H1 (cell line): ENCODE measurements around the gene ZNF219. TPM values are rescaled to one million over a fixed set of nuclear protein-coding genes. Genes with fewer than 3 reads are reported as not detected.

Source experiments
- CTCF ChIA-PET: fragments of 300-600 bp; sonication (Branson Sonifier 250); formaldehyde crosslinking; loops from one replicate; lab custom pipeline; 2021; ENCODE audit not compliant: partially characterized antibody; lab: Charles Lee
- POLR2A ChIA-PET: fragments of 300-600 bp; sonication (Branson Sonifier 250); formaldehyde crosslinking; loops from one replicate; lab custom pipeline; 2021; ENCODE audit warnings: inconsistent platforms; ENCODE audit not compliant: partially characterized antibody; lab: Charles Lee
- DNase-seq, 2 experiments: peaks; one replicate each; pipeline versions ENCODE4 v3.0.0 to v3.0.0-alpha.2; 2010 to 2022; ENCODE audit warnings: low spot score in 2 of 2, low read depth in 1 of 2, mixed read lengths in 1 of 2
- FAIRE-seq: peaks from 2 replicates; lab custom pipeline; 2011; peaks lifted over from hg19 to GRCh38; lab: Jason Lieb, UNC
- H2AFZ ChIP-seq: 2 replicates; pipeline ENCODE4 v1.8.1; 2012; ENCODE audit warnings: low read length, inconsistent platforms
- H2AK5ac ChIP-seq: 2 replicates; pipeline ENCODE4 v1.6.1; 2013; ENCODE audit warnings: low read depth, low read length
- H2BK120ac ChIP-seq: replicated peaks from 2 replicates; pipeline ENCODE3; 2013; ENCODE audit warnings: low read depth, low read length, inconsistent platforms
- H2BK12ac ChIP-seq: 2 replicates; pipeline ENCODE4 v1.6.1; 2013; ENCODE audit warnings: low read depth, low read length
- H2BK15ac ChIP-seq: 2 replicates; pipeline ENCODE4 v1.6.1; 2013; ENCODE audit warnings: low read length
- H2BK20ac ChIP-seq: 2 replicates; pipeline ENCODE4 v1.6.1; 2013; ENCODE audit warnings: low read length
- H2BK5ac ChIP-seq: 2 replicates; pipeline ENCODE4 v1.6.1; 2013; ENCODE audit warnings: low read depth, low read length
- H3K14ac ChIP-seq: 2 replicates; pipeline ENCODE4 v1.6.1; 2013; ENCODE audit warnings: inconsistent platforms; ENCODE audit not compliant: insufficient read length
- H3K18ac ChIP-seq: 2 replicates; pipeline ENCODE4 v1.6.1; 2013; ENCODE audit warnings: low read length; ENCODE audit errors: extremely low read depth
- H3K23ac ChIP-seq: 2 replicates; pipeline ENCODE4 v1.6.1; 2013; ENCODE audit warnings: inconsistent platforms; ENCODE audit not compliant: insufficient read length
- H3K23me2 ChIP-seq: 2 replicates; pipeline ENCODE4 v1.6.1; 2013; ENCODE audit warnings: low read depth, low read length
- H3K27ac ChIP-seq: 2 replicates; pipeline ENCODE4 v1.6.1; 2011; ENCODE audit warnings: low read depth, low read length, inconsistent platforms
- H3K27me3 ChIP-seq, 4 experiments: replicated peaks in 1 of 4; 1 replicate in 1 of 4; 2 replicates in 3 of 4; pipeline versions ENCODE4 v1.6.1 to v1.8.1; 2011 to 2013; ENCODE audit warnings: low read length in 3 of 4, mild to moderate bottlenecking in 3 of 4, inconsistent platforms in 2 of 4, mixed read lengths in 2 of 4, moderate library complexity in 1 of 4; ENCODE audit not compliant: control insufficient read depth in 3 of 4, insufficient read depth in 3 of 4; ENCODE audit errors: extremely low read depth in 1 of 4
- H3K36me3 ChIP-seq, 4 experiments: 2 replicates each; pipeline versions ENCODE4 v1.6.1 to v1.8.1; 2011 to 2013; ENCODE audit warnings: mild to moderate bottlenecking in 4 of 4, low read length in 3 of 4, moderate library complexity in 2 of 4, control low read depth in 1 of 4, inconsistent platforms in 1 of 4; ENCODE audit not compliant: insufficient read depth in 4 of 4, control insufficient read depth in 2 of 4
- H3K4ac ChIP-seq: replicated peaks from 2 replicates; pipeline ENCODE3; 2013; ENCODE audit warnings: low read length, low read depth, mixed read lengths, inconsistent platforms; ENCODE audit not compliant: insufficient read length
- H3K4me1 ChIP-seq, 4 experiments: replicated peaks in 1 of 4; 1 replicate in 1 of 4; 2 replicates in 3 of 4; pipeline versions ENCODE4 v1.6.1 to v1.8.1; 2011 to 2013; ENCODE audit warnings: low read length in 3 of 4, inconsistent platforms in 2 of 4, mixed read lengths in 1 of 4; ENCODE audit not compliant: insufficient read depth in 4 of 4, control insufficient read depth in 3 of 4
- H3K4me2 ChIP-seq, 2 experiments: 2 replicates each; pipeline versions ENCODE4 v1.6.1 to v1.8.1; 2011 to 2013; ENCODE audit warnings: low read depth in 2 of 2, low read length in 2 of 2, control low read depth in 1 of 2, inconsistent platforms in 1 of 2, mild to moderate bottlenecking in 1 of 2; ENCODE audit not compliant: insufficient read depth in 1 of 2
- H3K4me3 ChIP-seq, 4 experiments: fragments of 200-600, 300-600 bp in 1 of 4; sonication (generic), shearing (Covaris generic), sonication (Bioruptor Twin) in 1 of 4; 2 replicates each; pipeline versions ENCODE4 v1.5.1 to v1.8.1; 2011 to 2016; ENCODE audit warnings: low read length in 4 of 4, low read depth in 3 of 4, control low read depth in 2 of 4, inconsistent platforms in 2 of 4, mild to moderate bottlenecking in 2 of 4, mixed read lengths in 1 of 4, moderate library complexity in 1 of 4; ENCODE audit not compliant: insufficient read depth in 2 of 4; ENCODE audit errors: extremely low read depth in 1 of 4
- H3K56ac ChIP-seq: replicated peaks from 2 replicates; pipeline ENCODE3; 2013; ENCODE audit warnings: low read depth, mild to moderate bottlenecking, mixed read lengths, low read length, inconsistent platforms; ENCODE audit not compliant: insufficient read length
- H3K79me1 ChIP-seq: 2 replicates; pipeline ENCODE4 v1.6.1; 2013; ENCODE audit warnings: low read depth, low read length, control low read depth
- H3K79me2 ChIP-seq, 2 experiments: 2 replicates each; pipeline versions ENCODE4 v1.6.1 to v1.8.1; 2012 to 2013; ENCODE audit warnings: low read length in 2 of 2, mild to moderate bottlenecking in 2 of 2, inconsistent platforms in 1 of 2; ENCODE audit not compliant: insufficient read depth in 2 of 2, control insufficient read depth in 1 of 2
- H3K9ac ChIP-seq, 4 experiments: replicated peaks in 1 of 4; 1 replicate in 1 of 4; 2 replicates in 3 of 4; pipeline versions ENCODE4 v1.6.1 to v1.8.1; 2011 to 2013; ENCODE audit warnings: low read depth in 3 of 4, low read length in 3 of 4, control low read depth in 2 of 4, mild to moderate bottlenecking in 2 of 4, moderate library complexity in 2 of 4, inconsistent platforms in 1 of 4; ENCODE audit errors: extremely low read depth in 1 of 4
- H3K9me3 ChIP-seq, 2 experiments: 2 replicates each; pipeline versions ENCODE4 v1.6.1 to v1.8.1; 2012 to 2013; ENCODE audit warnings: mild to moderate bottlenecking in 2 of 2, moderate library complexity in 2 of 2, control low read depth in 1 of 2, inconsistent platforms in 1 of 2, low read depth in 1 of 2, low read length in 1 of 2, mixed read lengths in 1 of 2; ENCODE audit not compliant: insufficient read depth in 2 of 2
- H4K20me1 ChIP-seq, 2 experiments: replicated peaks in 1 of 2; 2 replicates each; pipeline versions ENCODE3 to v1.8.1; 2011 to 2013; ENCODE audit warnings: inconsistent platforms in 2 of 2, low read length in 2 of 2, mild to moderate bottlenecking in 1 of 2; ENCODE audit not compliant: insufficient read depth in 2 of 2, control insufficient read depth in 1 of 2
- H4K5ac ChIP-seq: 2 replicates; pipeline ENCODE4 v1.6.1; 2013; ENCODE audit warnings: low read length, low read depth, mixed read lengths, inconsistent platforms; ENCODE audit not compliant: insufficient read length
- H4K8ac ChIP-seq: 2 replicates; pipeline ENCODE4 v1.8.0; 2013; ENCODE audit warnings: mild to moderate bottlenecking, moderate library complexity, low read length, inconsistent platforms; ENCODE audit not compliant: insufficient read depth; ENCODE audit errors: extremely low read depth
- H4K91ac ChIP-seq: replicated peaks from 2 replicates; pipeline ENCODE3; 2013; ENCODE audit warnings: low read length, mixed read lengths, inconsistent platforms; ENCODE audit not compliant: insufficient read length
- BACH1 ChIP-seq: IDR thresholded peaks from 2 replicates; pipeline ENCODE4 v1.6.1; 2012; ENCODE audit warnings: low read length, improper control_type of control experiment
- BCL11A ChIP-seq, 2 experiments: IDR thresholded peaks; one replicate each; pipeline ENCODE4 v1.6.1; 2011; ENCODE audit warnings: low read depth in 2 of 2, low read length in 2 of 2, mild to moderate bottlenecking in 2 of 2
- CBX5 ChIP-seq: fragments of 300-800, 300-1000 bp; sonication (generic); IDR thresholded peaks from 2 replicates; pipeline ENCODE4 v1.7.1; 2016; ENCODE audit warnings: antibody characterized with exemption, low read length, low read depth
- CHD1 ChIP-seq: IDR thresholded peaks from 2 replicates; pipeline ENCODE4 v1.6.1; 2012; ENCODE audit warnings: low read depth, low read length, improper control_type of control experiment
- CTCF ChIP-seq, 3 experiments: IDR thresholded peaks; 1 replicate in 2 of 3; 2 replicates in 1 of 3; pipeline versions ENCODE4 v1.5.1 to v1.6.1; 2011; ENCODE audit warnings: low read length in 3 of 3, mild to moderate bottlenecking in 3 of 3, inconsistent platforms in 2 of 3, low read depth in 1 of 3, moderate library complexity in 1 of 3; ENCODE audit not compliant: insufficient read depth in 1 of 3; ENCODE audit errors: control extremely low read depth in 1 of 3
- GABPA ChIP-seq: IDR thresholded peaks from 2 replicates; pipeline ENCODE4 v1.6.1; 2011; ENCODE audit warnings: mild to moderate bottlenecking, low read length, moderate library complexity, borderline replicate concordance; ENCODE audit not compliant: insufficient read depth
- HDAC6 ChIP-seq: IDR thresholded peaks from one replicate; pipeline ENCODE4 v1.7.1; 2012; ENCODE audit warnings: low read depth, mild to moderate bottlenecking, inconsistent platforms, low read length, moderate library complexity
- NRF1 ChIP-seq: IDR thresholded peaks from 2 replicates; pipeline ENCODE4 v1.6.1; 2011; ENCODE audit warnings: mild to moderate bottlenecking, low read depth, low read length, improper control_type of control experiment
- POU5F1 ChIP-seq: IDR thresholded peaks from 2 replicates; pipeline ENCODE4 v1.6.1; 2011; ENCODE audit warnings: low read depth, mild to moderate bottlenecking, low read length, moderate library complexity
- SP1 ChIP-seq: IDR thresholded peaks from 2 replicates; pipeline ENCODE4 v1.6.1; 2011; ENCODE audit warnings: low read depth, low read length
- TAF1 ChIP-seq: IDR thresholded peaks from 2 replicates; pipeline ENCODE4 v1.6.1; 2011; ENCODE audit warnings: mild to moderate bottlenecking, low read depth, low read length
- TBP ChIP-seq: IDR thresholded peaks from 2 replicates; pipeline ENCODE4 v1.6.1; 2011; ENCODE audit warnings: low read depth, low read length, improper control_type of control experiment
- WGBS, 2 experiments: shearing (Covaris generic) in 1 of 2; methylation state at CpG; one replicate each; pipeline versions ENCODE4 v1.1.6 to v1.1.7; 2013 to 2015; ENCODE audit warnings: low lambda C conversion rate in 2 of 2, mixed read lengths in 2 of 2, inconsistent platforms in 1 of 2, low coverage in 1 of 2, missing lambda C conversion rate in 1 of 2; ENCODE audit not compliant: insufficient replicate concordance in 2 of 2, insufficient coverage in 1 of 2, insufficient read length in 1 of 2; ENCODE audit errors: extremely low coverage in 1 of 2, missing lambda C conversion rate in 1 of 2; 5-methylcytosine and 5-hydroxymethylcytosine counted together
- polyA plus RNA-seq, 7 experiments: library from polyadenylated mRNA; depleted of rRNA in 3 of 7; stranded (reverse) in 5 of 7; unstranded in 2 of 7; fragments of >200 nt in 5 of 7; fragments of 200-250 nt in 2 of 7; gene quantifications; 1 replicate in 5 of 7; 2 replicates in 1 of 7; 4 replicates in 1 of 7; pipeline versions ENCODE4 v1.2.1 to v1.2.3, GENCODE V29; 2011 to 2013; ENCODE audit warnings: missing spikeins in 2 of 7, mixed read lengths in 2 of 7
- total RNA-seq: library from RNA; stranded (reverse); fragmentation: NEBNext Ultra II Directional; extraction: Animal tissue kit (Norgen Biotek cat#: 25700); gene quantifications from 2 replicates; pipeline ENCODE4 v1.2.1, GENCODE V29; 2021

ZNF219 gene
- total and polyA plus RNA-seq, 2 of the 8 experiments (the other 6 are each of a cell fraction or from before 2014, with no cell fraction given): 113 to 160 TPM

- H3K9ac ChIP-seq: no peak overlapping the region
- H3K4ac ChIP-seq: no peak overlapping the region
- no peak overlapping the region for H2BK12ac ChIP-seq
- no peaks in the 10 kb centered on the region for H3K27me3 ChIP-seq
- DNase-seq (no peak), FAIRE-seq (no peak)
- H4K5ac ChIP-seq: no peak overlapping the region
- WGBS, 2 experiments: 80% methylated on average over 3 of the region's 3 CpGs; no CpG with 5 or more reads in 1 of the 2 experiments
- ChIA-PET POLR2A (interaction anchor here (0.9 to 7.8 kb wide), 9 partner anchors 7 to 753 kb away, joined by 3 to 148 read pairs (median 5); partner anchors contain the start of genes ARHGEF40, PARP2, PNP and TMEM253), CTCF (interaction anchor here (0.6 to 7.8 kb wide), 12 partner anchors 10 to 116 kb away, joined by 3 to 239 read pairs (median 12); partner anchors contain the start of genes ARHGEF40 and TMEM253)
- peaks cover 12% of the 10 kb centered on the region for H3K23me2 ChIP-seq
- no peaks in the 10 kb centered on the region for H3K9me3 ChIP-seq
- peaks cover 2 to 3% of the 10 kb centered on the region in 2 experiments for H4K20me1 ChIP-seq
- H3K23ac ChIP-seq: no peak overlapping the region
- peaks cover 16 to 35% (median 24%) of the 10 kb centered on the region in 4 experiments for H3K4me1 ChIP-seq
- H3K4me3 ChIP-seq: peak overlapping the region; percentile 1 to 85 (median 36); a peak in 5 of 8 replicates
- no peak overlapping the region for H3K14ac ChIP-seq
- H4K91ac ChIP-seq: no peak overlapping the region
- H3K79me1 ChIP-seq: peaks cover 4% of the 10 kb centered on the region
- no peak overlapping the region for H2BK20ac ChIP-seq
- H2BK15ac ChIP-seq: no peak overlapping the region
- no peak overlapping the region for H2BK5ac ChIP-seq
- H3K79me2 ChIP-seq: peaks cover 4 to 55% of the 10 kb centered on the region in 2 experiments
- H3K56ac ChIP-seq: no peak overlapping the region
- no peak overlapping the region for H2AFZ ChIP-seq
- H4K8ac ChIP-seq: no peak overlapping the region
- peak overlapping the region; percentile 90 to 91 for H3K4me2 ChIP-seq
- no peak overlapping the region for H3K27ac ChIP-seq
- no peak overlapping the region for H2AK5ac ChIP-seq
- peaks cover 5 to 16% (median 11%) of the 10 kb centered on the region in 4 experiments; a peak in 7 of 8 replicates for H3K36me3 ChIP-seq
- H3K18ac ChIP-seq: no peak overlapping the region
- no peak overlapping the region for H2BK120ac ChIP-seq
- TF ChIP-seq GABPA (no peak), TBP (no peak), SP1 (no peak), CBX5 (no peak), NRF1 (no peak), BCL11A (IDR thresholded peaks at IDR 0.05; ENCODE audit: low read depth in 2 of 2, low read length in 2 of 2) (no peak), CTCF (IDR thresholded peaks at IDR 0.05; ENCODE audit: control extremely low read depth in 1 of 3, insufficient read depth in 1 of 3, low read depth in 1 of 3, low read length in 3 of 3) (no peak), TAF1 (no peak), CHD1 (no peak), HDAC6 (no peak), POU5F1 (no peak), BACH1 (no peak)
Observed at GRCh38 chr14:21096438-21096837, 2.0 kb downstream of the ZNF219 start.
